AG09309 (cell line): ENCODE data around the gene MLYCD.

Experiments
- DNase-seq: peaks from one replicate; pipeline ENCODE4 v3.0.0-alpha.2; 2010; ENCODE audit warnings: low read depth
- H3K4me3 ChIP-seq: 2 replicates; pipeline ENCODE4 v1.5.1; 2011; ENCODE audit warnings: mild to moderate bottlenecking, low read depth, low read length, moderate library complexity; ENCODE audit not compliant: control insufficient read depth
- TF ChIP-seq, protein P1 (sequence below): IDR thresholded peaks from 2 replicates; pipeline ENCODE4 v1.5.1; 2011; ENCODE audit warnings: mild to moderate bottlenecking, low read depth, low read length, inconsistent platforms; ENCODE audit not compliant: insufficient read depth, control insufficient read depth; ENCODE audit errors: missing control alignments

MLYCD gene

DNA sequence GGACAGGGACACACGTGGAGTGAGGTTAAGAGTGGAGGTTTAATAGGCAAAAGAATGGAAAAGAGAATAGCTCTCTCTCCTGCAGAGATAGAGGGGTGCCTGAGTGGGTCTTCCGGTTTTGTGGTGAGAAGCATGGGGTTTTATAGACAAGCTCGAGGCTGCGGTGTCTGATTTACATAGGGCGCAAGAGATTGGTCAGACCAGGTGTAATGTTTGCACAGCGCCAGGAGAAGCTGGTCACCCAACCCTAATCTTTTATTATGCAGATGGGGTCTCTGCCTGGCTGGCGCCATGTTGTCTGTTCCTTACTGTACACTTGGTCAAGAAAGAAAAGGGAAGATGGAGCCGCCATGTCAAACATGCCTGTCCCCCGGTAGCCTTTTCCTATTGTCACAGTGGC lies 44.5 kb upstream of the MLYCD start:
- DNase-seq: no peak
- TF ChIP-seq, protein P1, sequence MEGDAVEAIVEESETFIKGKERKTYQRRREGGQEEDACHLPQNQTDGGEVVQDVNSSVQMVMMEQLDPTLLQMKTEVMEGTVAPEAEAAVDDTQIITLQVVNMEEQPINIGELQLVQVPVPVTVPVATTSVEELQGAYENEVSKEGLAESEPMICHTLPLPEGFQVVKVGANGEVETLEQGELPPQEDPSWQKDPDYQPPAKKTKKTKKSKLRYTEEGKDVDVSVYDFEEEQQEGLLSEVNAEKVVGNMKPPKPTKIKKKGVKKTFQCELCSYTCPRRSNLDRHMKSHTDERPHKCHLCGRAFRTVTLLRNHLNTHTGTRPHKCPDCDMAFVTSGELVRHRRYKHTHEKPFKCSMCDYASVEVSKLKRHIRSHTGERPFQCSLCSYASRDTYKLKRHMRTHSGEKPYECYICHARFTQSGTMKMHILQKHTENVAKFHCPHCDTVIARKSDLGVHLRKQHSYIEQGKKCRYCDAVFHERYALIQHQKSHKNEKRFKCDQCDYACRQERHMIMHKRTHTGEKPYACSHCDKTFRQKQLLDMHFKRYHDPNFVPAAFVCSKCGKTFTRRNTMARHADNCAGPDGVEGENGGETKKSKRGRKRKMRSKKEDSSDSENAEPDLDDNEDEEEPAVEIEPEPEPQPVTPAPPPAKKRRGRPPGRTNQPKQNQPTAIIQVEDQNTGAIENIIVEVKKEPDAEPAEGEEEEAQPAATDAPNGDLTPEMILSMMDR: no peak
- no peak overlapping the region for H3K4me3 ChIP-seq

- no peak overlapping the region for H3K4me3 ChIP-seq
- no peak for DNase-seq
- TF ChIP-seq, protein P1: no peak
Observed at GRCh38 chr16:83856792-83857191, 42.1 kb upstream of the MLYCD start.

- no peak for DNase-seq
- H3K4me3 ChIP-seq: no peak overlapping the region
- TF ChIP-seq, protein P1: no peak
Observed at GRCh38 chr16:83859265-83859664, 39.6 kb upstream of the MLYCD start.

- no peak overlapping the region for H3K4me3 ChIP-seq
- TF ChIP-seq, protein P1: no peak
- no peak for DNase-seq
Observed at GRCh38 chr16:83862661-83863060, 36.3 kb upstream of the MLYCD start.

- H3K4me3 ChIP-seq: no peak overlapping the region
- DNase-seq: no peak
- TF ChIP-seq, protein P1: no peak
Observed at GRCh38 chr16:83863682-83864081, 35.2 kb upstream of the MLYCD start.

GRCh38 chr16:83870830-83871229 lies 28.1 kb upstream of the MLYCD start:
- TF ChIP-seq, protein P1: no peak
- no peak overlapping the region for H3K4me3 ChIP-seq
- DNase-seq: no peak

DNA sequence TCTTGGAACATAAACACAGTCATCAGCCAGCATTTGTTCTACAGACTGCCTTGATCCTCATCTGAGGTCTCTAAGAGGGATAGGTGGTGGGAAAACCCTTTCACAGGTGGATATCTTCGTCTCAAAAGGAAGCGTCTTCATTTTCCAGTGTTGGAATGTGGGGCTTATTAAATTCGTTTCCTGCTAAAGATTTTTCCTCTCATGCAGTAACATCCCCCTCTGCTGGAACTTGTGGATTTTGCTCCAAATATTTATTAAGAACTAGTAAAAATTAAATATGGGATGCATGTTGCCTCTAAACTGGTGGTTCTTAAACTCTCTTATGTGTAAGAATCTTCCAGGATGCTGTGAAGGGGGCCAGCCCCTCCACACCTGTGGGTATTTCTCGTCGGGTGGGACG lies 20.1 kb upstream of the MLYCD start:
- DNase-seq: peak; percentile 33
- TF ChIP-seq, protein P1: peak; percentile 57
- H3K4me3 ChIP-seq: no peak overlapping the region
